Measurements from ENCODE around the gene CCP110. TPM values are rescaled to one million over a fixed set of nuclear protein-coding genes. Genes with fewer than 3 reads are reported as not detected.
A peak's percentile ranks its signal among the peaks of the same experiment; 100 is the strongest.

CCP110 gene
- total and polyA plus RNA-seq, 8 donors, result 22.3 to 60.7 (median 49.6) TPM

GRCh38 chr16:19522760-19523159 lies 982 bp upstream of the CCP110 start:
- Histone ChIP-seq H3K9me3 (no peaks in the 10 kb centered on the region), H3K27ac (peak overlapping the region; percentile 93 to 97), H3K27me3 (no peaks in the 10 kb centered on the region), H3K4me1 (peaks cover 30 to 57% of the 10 kb centered on the region in 2 donors), H3K36me3 (no peaks in the 10 kb centered on the region), H3K4me3 (no peak overlapping the region)
- DNase-seq (no peak), ATAC-seq (peak; percentile 1)
- intact Hi-C loops (cut with DNase I), result no loop called here
- TF ChIP-seq, protein P1, sequence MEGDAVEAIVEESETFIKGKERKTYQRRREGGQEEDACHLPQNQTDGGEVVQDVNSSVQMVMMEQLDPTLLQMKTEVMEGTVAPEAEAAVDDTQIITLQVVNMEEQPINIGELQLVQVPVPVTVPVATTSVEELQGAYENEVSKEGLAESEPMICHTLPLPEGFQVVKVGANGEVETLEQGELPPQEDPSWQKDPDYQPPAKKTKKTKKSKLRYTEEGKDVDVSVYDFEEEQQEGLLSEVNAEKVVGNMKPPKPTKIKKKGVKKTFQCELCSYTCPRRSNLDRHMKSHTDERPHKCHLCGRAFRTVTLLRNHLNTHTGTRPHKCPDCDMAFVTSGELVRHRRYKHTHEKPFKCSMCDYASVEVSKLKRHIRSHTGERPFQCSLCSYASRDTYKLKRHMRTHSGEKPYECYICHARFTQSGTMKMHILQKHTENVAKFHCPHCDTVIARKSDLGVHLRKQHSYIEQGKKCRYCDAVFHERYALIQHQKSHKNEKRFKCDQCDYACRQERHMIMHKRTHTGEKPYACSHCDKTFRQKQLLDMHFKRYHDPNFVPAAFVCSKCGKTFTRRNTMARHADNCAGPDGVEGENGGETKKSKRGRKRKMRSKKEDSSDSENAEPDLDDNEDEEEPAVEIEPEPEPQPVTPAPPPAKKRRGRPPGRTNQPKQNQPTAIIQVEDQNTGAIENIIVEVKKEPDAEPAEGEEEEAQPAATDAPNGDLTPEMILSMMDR (IDR thresholded peaks at IDR 0.05), result no peak

GRCh38 chr16:19523184-19523558 lies 571 bp upstream of the CCP110 start:
- H3K4me1 ChIP-seq, result peaks cover 30 to 54% of the 10 kb centered on the region in 2 donors
- TF ChIP-seq, protein P1 (IDR thresholded peaks at IDR 0.05), result no peak
- no peaks in the 10 kb centered on the region for H3K9me3 ChIP-seq
- H3K4me3 ChIP-seq, result peak overlapping the region in 1 of 2 donors; percentile 97
- H3K36me3 ChIP-seq, result peaks cover 0 to 3% of the 10 kb centered on the region in 2 donors
- no peaks in the 10 kb centered on the region for H3K27me3 ChIP-seq
- H3K27ac ChIP-seq, result peak overlapping the region; percentile 93 to 97
- intact Hi-C loops (cut with DNase I), result no loop called here
- ATAC-seq (no peak), DNase-seq (no peak)

DNA sequence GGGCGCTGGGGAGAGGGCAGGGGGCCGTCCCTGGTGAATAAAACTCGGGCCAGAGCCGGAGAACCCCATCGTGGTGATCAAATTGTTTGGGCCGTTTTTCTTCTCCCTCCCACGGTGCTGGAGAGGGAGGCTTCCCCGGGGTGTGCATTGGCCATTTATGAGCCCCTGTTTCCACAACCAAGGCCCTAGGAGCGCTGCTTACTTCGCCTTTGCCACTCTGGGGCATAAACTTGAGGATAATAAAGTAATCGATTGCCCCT lies 544 bp downstream of the CCP110 start:
- intact Hi-C loops (cut with DNase I), result no loop called here
- H3K27ac ChIP-seq, result peak overlapping the region; percentile 39 to 97
- ATAC-seq (peak; percentile 0), DNase-seq (peak in 1 of 4 donors; percentile 5)
- H3K4me1 ChIP-seq, result peaks cover 30 to 51% of the 10 kb centered on the region in 2 donors
- H3K4me3 ChIP-seq, result peak overlapping the region; percentile 92 to 97
- TF ChIP-seq, protein P1 (IDR thresholded peaks at IDR 0.05), result no peak
- no peaks in the 10 kb centered on the region for H3K9me3 ChIP-seq
- no peaks in the 10 kb centered on the region for H3K27me3 ChIP-seq
- peaks cover 0 to 14% of the 10 kb centered on the region in 2 donors for H3K36me3 ChIP-seq

DNA sequence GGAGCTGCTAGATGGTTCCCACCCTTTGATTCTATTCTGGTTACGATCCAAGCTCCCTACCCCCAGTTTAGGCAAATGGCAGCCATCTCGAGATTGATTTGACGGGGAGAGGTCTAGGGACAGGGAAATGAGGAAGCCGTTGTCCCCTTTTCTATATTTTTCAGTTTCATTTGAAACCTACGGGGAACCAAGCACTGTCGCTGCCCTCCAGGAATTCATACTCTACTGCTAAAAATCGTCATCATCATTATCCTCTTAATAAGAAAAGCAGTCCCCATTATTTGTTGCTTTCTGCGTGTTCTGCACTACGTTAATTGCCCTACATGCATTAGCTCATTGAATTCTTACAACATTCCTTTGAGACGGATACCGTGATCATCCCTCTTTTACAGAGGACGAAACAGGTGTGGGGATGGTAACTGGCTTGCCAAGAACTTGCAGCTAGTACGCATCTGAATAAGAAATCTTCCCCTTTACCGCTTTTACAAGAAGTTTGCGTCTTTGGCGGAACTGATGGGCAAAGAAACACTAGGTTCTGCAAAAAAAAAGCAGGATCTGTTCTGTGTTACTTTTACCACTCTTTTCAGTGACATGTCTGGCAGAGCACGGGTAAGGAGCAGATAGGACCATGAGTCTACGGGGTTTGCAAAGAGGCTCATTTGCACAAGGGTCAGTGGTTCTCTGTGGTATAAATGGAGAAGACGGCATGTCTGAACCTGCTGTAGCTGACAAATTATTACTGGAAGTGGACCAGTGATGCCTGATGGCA lies 1.1 kb downstream of the CCP110 start:
- TF ChIP-seq, protein P1 (IDR thresholded peaks at IDR 0.05), result no peak
- Histone ChIP-seq H3K9me3 (no peaks in the 10 kb centered on the region), H3K4me1 (peaks cover 24 to 46% of the 10 kb centered on the region in 2 donors), H3K4me3 (peak overlapping the region; percentile 92 to 97), H3K36me3 (peaks cover 0 to 14% of the 10 kb centered on the region in 2 donors), H3K27me3 (no peaks in the 10 kb centered on the region), H3K27ac (peak overlapping the region; percentile 39 to 97)
- ATAC-seq (no peak), DNase-seq (peak in 2 of 4 donors; percentile 13 to 33)
- intact Hi-C loops (cut with DNase I), result no loop called here

- ATAC-seq (no peak), DNase-seq (no peak)
- Histone ChIP-seq H3K27ac (peak overlapping the region in 1 of 2 donors; percentile 97), H3K4me3 (peak overlapping the region; percentile 92 to 97), H3K36me3 (peaks cover 0 to 18% of the 10 kb centered on the region in 2 donors), H3K27me3 (no peaks in the 10 kb centered on the region), H3K4me1 (peaks cover 19 to 40% of the 10 kb centered on the region in 2 donors), H3K9me3 (no peaks in the 10 kb centered on the region)
- intact Hi-C loops (cut with DNase I), result no loop called here
- TF ChIP-seq, protein P1 (IDR thresholded peaks at IDR 0.05), result no peak
Measured at GRCh38 chr16:19525385-19525723, 1.6 kb downstream of the CCP110 start.
